Neural cell (in vitro differentiated cells): Measurements from ENCODE around the gene FBXL20. TPM values are rescaled to one million over a fixed set of nuclear protein-coding genes. Genes with fewer than 3 reads are reported as not detected.

ENCODE experiments used
- H2AFZ ChIP-seq: fragments of 200-600, 300-800 bp; sonication (generic), shearing (Covaris generic); 2 replicates; pipeline ENCODE4 v1.6.0; 2014; ENCODE audit warnings: low read depth, mild to moderate bottlenecking, antibody characterized with exemption, low read length, moderate library complexity
- H3F3A ChIP-seq: fragments of 200-600 bp; shearing (Covaris generic); 2 replicates; pipeline ENCODE4 v1.6.1; 2016; ENCODE audit warnings: mild to moderate bottlenecking, moderate library complexity, mixed read lengths, antibody characterized with exemption, low read length; ENCODE audit not compliant: insufficient read depth, poor library complexity, severe bottlenecking
- H3K27ac ChIP-seq: fragments of 200-600, 300-800 bp; sonication (generic), shearing (Covaris generic); 2 replicates; pipeline ENCODE4 v1.5.1; 2014; ENCODE audit warnings: mild to moderate bottlenecking, low read length, moderate library complexity
- H3K27me3 ChIP-seq: fragments of 300-800, 200-600 bp; sonication (generic), shearing (Covaris generic); 2 replicates; pipeline ENCODE4 v1.6.0; 2014; ENCODE audit warnings: mild to moderate bottlenecking, low read depth, low read length, moderate library complexity; ENCODE audit not compliant: insufficient read depth
- H3K36me3 ChIP-seq: fragments of 300-800, 200-600 bp; sonication (generic), shearing (Covaris generic); 2 replicates; pipeline ENCODE4 v1.5.1; 2014; ENCODE audit warnings: mild to moderate bottlenecking, antibody characterized with exemption, low read length, moderate library complexity; ENCODE audit not compliant: insufficient read depth
- H3K4me2 ChIP-seq: fragments of 300-800, 200-600 bp; sonication (generic), shearing (Covaris generic); 2 replicates; pipeline ENCODE4 v1.6.0; 2014; ENCODE audit warnings: mild to moderate bottlenecking, low read length
- H3K4me3 ChIP-seq: fragments of 300-800, 200-600 bp; sonication (generic), shearing (Covaris generic); 2 replicates; pipeline ENCODE4 v1.5.1; 2014; ENCODE audit warnings: mild to moderate bottlenecking, low read length, moderate library complexity
- H3K79me2 ChIP-seq: fragments of 200-600 bp; shearing (Covaris generic); replicated peaks from 2 replicates; pipeline ENCODE4 v1.6.0; 2014; ENCODE audit warnings: mild to moderate bottlenecking, low read length, moderate library complexity; ENCODE audit not compliant: insufficient read depth
- H3K9ac ChIP-seq: fragments of 300-800, 200-600 bp; sonication (generic), shearing (Covaris generic); 2 replicates; pipeline ENCODE4 v1.6.1; 2016; ENCODE audit warnings: mild to moderate bottlenecking, low read length, mixed read lengths
- H3K9me2 ChIP-seq: fragments of 200-600 bp; shearing (Covaris generic); 2 replicates; pipeline ENCODE4 v1.6.1; 2016; ENCODE audit warnings: mild to moderate bottlenecking, low read length, mixed read lengths; ENCODE audit not compliant: insufficient read depth
- H3K9me3 ChIP-seq: fragments of 200-600, 300-800 bp; sonication (generic), shearing (Covaris generic); 2 replicates; pipeline ENCODE4 v1.6.1; 2016; ENCODE audit warnings: mild to moderate bottlenecking, mixed run types, low read length, moderate library complexity, mixed read lengths
- H4K20me1 ChIP-seq: fragments of 200-600 bp; shearing (Covaris generic); 2 replicates; pipeline ENCODE4 v1.6.1; 2016; ENCODE audit warnings: mild to moderate bottlenecking, mixed run types; ENCODE audit not compliant: insufficient read depth
- EP300 ChIP-seq: fragments of 450-650 bp; conservative IDR thresholded peaks from 2 replicates; pipeline ENCODE4 v1.6.1; 2014; ENCODE audit warnings: antibody characterized with exemption, mild to moderate bottlenecking, moderate library complexity; ENCODE audit not compliant: poor library complexity, severe bottlenecking
- EZH2 ChIP-seq: fragments of 200-600, 300-800 bp; shearing (Covaris generic), sonication (generic); IDR thresholded peaks from 2 replicates; pipeline ENCODE4 v1.6.1; 2014; ENCODE audit warnings: antibody characterized with exemption, low read length, borderline replicate concordance, mild to moderate bottlenecking; ENCODE audit not compliant: insufficient read depth, poor library complexity, severe bottlenecking
- MXI1 ChIP-seq: fragments of 450-650 bp; conservative IDR thresholded peaks from 2 replicates; pipeline ENCODE4 v1.6.1; 2014; ENCODE audit warnings: antibody characterized with exemption, mild to moderate bottlenecking; ENCODE audit not compliant: poor library complexity, severe bottlenecking
- POLR2AphosphoS5 ChIP-seq: IDR thresholded peaks from 2 replicates; pipeline ENCODE4 v1.6.1; 2012
- RAD21 ChIP-seq: fragments of 450-650 bp; conservative IDR thresholded peaks from 2 replicates; pipeline ENCODE4 v1.6.1; 2014; ENCODE audit warnings: antibody characterized with exemption, mild to moderate bottlenecking, moderate library complexity
- SMC3 ChIP-seq: fragments of 450-650 bp; conservative IDR thresholded peaks from 2 replicates; pipeline ENCODE4 v1.6.1; 2014; ENCODE audit warnings: antibody characterized with exemption, mild to moderate bottlenecking, moderate library complexity; ENCODE audit not compliant: poor library complexity
- TAF1 ChIP-seq: IDR thresholded peaks from 2 replicates; pipeline ENCODE4 v1.6.1; 2012; ENCODE audit warnings: low read depth
- polyA plus RNA-seq: library from polyadenylated mRNA; depleted of rRNA; stranded (reverse); fragments of >200 nt; gene quantifications from 2 replicates; pipeline ENCODE4 v1.2.3, GENCODE V29; 2014
- TF ChIP-seq, protein P1 (sequence below): fragments of 450-650 bp; IDR thresholded peaks from 2 replicates; pipeline ENCODE4 v1.5.1; 2014; ENCODE audit warnings: antibody characterized with exemption, mild to moderate bottlenecking, moderate library complexity; ENCODE audit not compliant: poor library complexity, severe bottlenecking
- TF ChIP-seq, protein P2 (sequence below): IDR thresholded peaks from 2 replicates; pipeline ENCODE4 v1.6.1; 2012; ENCODE audit warnings: borderline replicate concordance

Gene FBXL20
- polyA plus RNA-seq, 1 donor from 2014 or later, result 12.0 TPM

DNA sequence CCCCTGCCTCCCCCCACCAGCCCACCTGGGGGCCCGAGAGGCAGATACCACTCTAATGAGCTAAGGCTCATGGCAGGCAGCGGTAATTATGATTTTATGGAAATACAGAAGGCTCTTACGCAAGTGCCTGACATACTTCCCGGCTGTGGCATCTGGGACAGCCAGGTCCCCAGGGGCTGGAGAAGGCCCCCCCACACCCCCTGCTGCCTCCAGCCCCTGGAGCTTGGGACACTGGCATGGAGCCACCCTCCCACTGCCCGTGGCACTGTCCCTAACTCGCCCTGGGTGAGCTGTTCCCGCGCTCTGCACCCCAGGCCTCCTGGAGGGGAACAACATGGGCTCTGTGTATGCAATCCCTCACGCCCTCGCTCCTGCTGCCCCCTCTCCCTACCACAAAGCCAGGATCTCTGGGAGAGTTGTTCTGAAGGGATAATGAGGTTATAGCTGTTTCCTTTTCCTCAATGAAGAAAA, 170.3 kb downstream of the FBXL20 start:
- Histone ChIP-seq H3K9me2 (no peaks in the 10 kb centered on the region), H3K9me3 (no peaks in the 10 kb centered on the region), H3K4me3 (peak overlapping the region; percentile 7), H3K36me3 (no peaks in the 10 kb centered on the region), H3K4me2 (no peak overlapping the region), H3K79me2 (no peaks in the 10 kb centered on the region), H3K27me3 (peaks cover 5% of the 10 kb centered on the region), H3K27ac (no peak overlapping the region), H4K20me1 (no peaks in the 10 kb centered on the region), H3K9ac (no peak overlapping the region), H2AFZ (no peak overlapping the region), H3F3A (no peaks in the 10 kb centered on the region)
- TF ChIP-seq, protein P1, sequence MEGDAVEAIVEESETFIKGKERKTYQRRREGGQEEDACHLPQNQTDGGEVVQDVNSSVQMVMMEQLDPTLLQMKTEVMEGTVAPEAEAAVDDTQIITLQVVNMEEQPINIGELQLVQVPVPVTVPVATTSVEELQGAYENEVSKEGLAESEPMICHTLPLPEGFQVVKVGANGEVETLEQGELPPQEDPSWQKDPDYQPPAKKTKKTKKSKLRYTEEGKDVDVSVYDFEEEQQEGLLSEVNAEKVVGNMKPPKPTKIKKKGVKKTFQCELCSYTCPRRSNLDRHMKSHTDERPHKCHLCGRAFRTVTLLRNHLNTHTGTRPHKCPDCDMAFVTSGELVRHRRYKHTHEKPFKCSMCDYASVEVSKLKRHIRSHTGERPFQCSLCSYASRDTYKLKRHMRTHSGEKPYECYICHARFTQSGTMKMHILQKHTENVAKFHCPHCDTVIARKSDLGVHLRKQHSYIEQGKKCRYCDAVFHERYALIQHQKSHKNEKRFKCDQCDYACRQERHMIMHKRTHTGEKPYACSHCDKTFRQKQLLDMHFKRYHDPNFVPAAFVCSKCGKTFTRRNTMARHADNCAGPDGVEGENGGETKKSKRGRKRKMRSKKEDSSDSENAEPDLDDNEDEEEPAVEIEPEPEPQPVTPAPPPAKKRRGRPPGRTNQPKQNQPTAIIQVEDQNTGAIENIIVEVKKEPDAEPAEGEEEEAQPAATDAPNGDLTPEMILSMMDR, result no peak
- TF ChIP-seq POLR2AphosphoS5 (no peak), MXI1 (no peak), RAD21 (no peak), EP300 (no peak), TAF1 (no peak), EZH2 (no peak), SMC3 (no peak)
- TF ChIP-seq, protein P2, sequence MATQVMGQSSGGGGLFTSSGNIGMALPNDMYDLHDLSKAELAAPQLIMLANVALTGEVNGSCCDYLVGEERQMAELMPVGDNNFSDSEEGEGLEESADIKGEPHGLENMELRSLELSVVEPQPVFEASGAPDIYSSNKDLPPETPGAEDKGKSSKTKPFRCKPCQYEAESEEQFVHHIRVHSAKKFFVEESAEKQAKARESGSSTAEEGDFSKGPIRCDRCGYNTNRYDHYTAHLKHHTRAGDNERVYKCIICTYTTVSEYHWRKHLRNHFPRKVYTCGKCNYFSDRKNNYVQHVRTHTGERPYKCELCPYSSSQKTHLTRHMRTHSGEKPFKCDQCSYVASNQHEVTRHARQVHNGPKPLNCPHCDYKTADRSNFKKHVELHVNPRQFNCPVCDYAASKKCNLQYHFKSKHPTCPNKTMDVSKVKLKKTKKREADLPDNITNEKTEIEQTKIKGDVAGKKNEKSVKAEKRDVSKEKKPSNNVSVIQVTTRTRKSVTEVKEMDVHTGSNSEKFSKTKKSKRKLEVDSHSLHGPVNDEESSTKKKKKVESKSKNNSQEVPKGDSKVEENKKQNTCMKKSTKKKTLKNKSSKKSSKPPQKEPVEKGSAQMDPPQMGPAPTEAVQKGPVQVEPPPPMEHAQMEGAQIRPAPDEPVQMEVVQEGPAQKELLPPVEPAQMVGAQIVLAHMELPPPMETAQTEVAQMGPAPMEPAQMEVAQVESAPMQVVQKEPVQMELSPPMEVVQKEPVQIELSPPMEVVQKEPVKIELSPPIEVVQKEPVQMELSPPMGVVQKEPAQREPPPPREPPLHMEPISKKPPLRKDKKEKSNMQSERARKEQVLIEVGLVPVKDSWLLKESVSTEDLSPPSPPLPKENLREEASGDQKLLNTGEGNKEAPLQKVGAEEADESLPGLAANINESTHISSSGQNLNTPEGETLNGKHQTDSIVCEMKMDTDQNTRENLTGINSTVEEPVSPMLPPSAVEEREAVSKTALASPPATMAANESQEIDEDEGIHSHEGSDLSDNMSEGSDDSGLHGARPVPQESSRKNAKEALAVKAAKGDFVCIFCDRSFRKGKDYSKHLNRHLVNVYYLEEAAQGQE, result no peak

DNA sequence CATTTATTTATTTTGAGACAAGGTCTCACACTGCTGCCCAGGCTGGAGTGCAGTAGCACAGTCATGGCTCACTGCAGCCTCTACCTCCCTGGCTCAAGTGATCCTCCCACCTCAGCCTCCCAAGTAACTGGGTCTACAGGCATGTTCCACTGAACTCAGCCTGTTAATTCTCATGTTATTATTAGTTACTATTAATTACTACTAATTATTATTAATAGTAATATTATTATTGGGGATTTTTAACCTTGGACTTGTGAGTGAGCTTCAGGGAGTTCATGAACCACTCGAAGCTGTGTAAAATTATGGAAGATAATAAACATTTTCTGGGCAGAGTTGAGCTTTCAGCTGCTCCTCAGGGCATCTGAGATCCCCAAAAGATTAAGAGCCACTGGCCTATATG, 171.1 kb downstream of the FBXL20 start:
- H3K27ac ChIP-seq, result no peak overlapping the region
- no peak overlapping the region for H3K9ac ChIP-seq
- no peaks in the 10 kb centered on the region for H3F3A ChIP-seq
- H2AFZ ChIP-seq, result no peak overlapping the region
- H3K9me3 ChIP-seq, result no peaks in the 10 kb centered on the region
- H3K4me2 ChIP-seq, result no peak overlapping the region
- H3K79me2 ChIP-seq, result no peaks in the 10 kb centered on the region
- H3K4me3 ChIP-seq, result no peak overlapping the region
- TF ChIP-seq EZH2 (no peak), MXI1 (no peak), SMC3 (no peak)
- no peaks in the 10 kb centered on the region for H3K36me3 ChIP-seq
- H3K27me3 ChIP-seq, result peaks cover 12% of the 10 kb centered on the region
- no peaks in the 10 kb centered on the region for H3K9me2 ChIP-seq
- H4K20me1 ChIP-seq, result no peaks in the 10 kb centered on the region
